ENCODE data around the gene PLB1.

- no peak for TF ChIP-seq POLR2A (IDR thresholded peaks at IDR 0.05)
- no peak for TF ChIP-seq CTCF (IDR thresholded peaks at IDR 0.05)
These were observed 34.8 kb upstream of the PLB1 start for GRCh38 chr2:28461056-28461455.

All from stomach (tissue), 4 donors.